Inflammatory macrophage treated with lipopolysaccharide for 4 hours (primary cell): ENCODE results near the gene PARD3.

Experiments
- DNase-seq: peaks from one replicate; pipeline ENCODE4 v3.0.0-alpha.2; 2020

The PARD3 gene

GRCh38 chr10:34602478-34602877 is 212.6 kb downstream of the PARD3 start:
- DNase-seq, result no peak

- DNase-seq, result no peak
Measured at GRCh38 chr10:34601691-34602090, 213.4 kb downstream of the PARD3 start.

- no peak for DNase-seq
Measured at GRCh38 chr10:34599026-34599795, 215.9 kb downstream of the PARD3 start.

DNA sequence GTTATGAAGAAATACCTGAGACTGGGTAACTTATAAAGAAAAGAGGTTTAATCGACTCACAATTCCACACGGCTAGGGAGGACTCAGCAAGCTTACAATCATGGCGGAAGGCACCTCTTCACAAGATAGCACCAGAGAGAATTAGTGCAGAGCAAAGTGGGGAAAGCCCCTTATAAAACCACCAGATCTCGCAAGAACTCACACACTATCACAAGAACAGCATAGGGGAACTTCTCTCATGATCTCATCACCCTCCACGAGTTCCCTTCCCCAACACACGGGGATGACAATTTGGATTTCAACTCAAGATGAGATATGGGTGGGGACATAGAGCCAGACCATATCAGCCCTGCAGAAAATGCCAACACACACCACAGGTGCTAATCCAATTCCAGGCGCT is 218.7 kb downstream of the PARD3 start:
- peak; percentile 76 for DNase-seq

GRCh38 chr10:34593930-34594329 is 221.2 kb downstream of the PARD3 start:
- DNase-seq, result no peak

DNA sequence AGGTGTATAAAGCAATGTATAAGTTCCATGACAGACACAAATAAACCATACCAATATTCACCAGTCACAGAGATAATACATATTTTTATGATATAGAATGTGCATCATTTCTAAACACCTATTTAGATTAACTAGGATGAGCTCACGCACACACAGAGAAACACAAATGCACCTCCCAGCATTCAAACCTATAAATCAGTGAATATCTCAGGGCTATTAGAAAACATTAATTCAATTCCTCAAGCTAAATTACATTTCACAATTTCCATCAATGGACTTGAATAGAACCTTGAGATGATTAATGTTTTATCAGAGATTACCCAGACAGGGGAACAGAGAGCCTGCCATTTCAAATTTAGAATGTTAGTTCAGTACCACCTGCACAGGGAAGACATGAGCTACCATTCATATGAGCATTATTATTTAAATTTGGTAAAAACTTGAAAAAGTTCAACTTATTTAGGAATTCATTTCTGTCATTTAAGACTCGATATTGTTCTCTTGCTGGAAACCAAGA is 221.7 kb downstream of the PARD3 start:
- no peak for DNase-seq

- DNase-seq, result no peak
Measured at GRCh38 chr10:34590793-34591192, 224.3 kb downstream of the PARD3 start.

DNA sequence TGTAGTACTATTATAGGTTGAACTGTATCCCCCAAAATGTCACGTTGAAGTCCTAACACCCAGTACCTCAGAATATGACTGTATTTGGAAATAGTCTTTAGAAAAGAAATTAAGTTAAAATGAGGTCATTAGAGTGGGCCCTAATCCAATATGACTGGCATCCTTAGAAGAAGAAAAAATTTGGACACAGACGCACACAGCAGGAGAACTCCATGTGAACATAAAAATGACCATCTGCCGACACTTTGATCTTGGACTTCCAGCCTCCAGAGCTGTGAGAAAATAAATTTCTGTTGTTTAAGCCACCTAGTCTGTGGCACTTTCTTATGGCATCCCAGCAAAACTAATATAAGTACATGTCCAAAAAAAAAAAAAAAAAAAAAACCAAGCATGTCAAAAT is 225.8 kb downstream of the PARD3 start:
- no peak for DNase-seq

DNA sequence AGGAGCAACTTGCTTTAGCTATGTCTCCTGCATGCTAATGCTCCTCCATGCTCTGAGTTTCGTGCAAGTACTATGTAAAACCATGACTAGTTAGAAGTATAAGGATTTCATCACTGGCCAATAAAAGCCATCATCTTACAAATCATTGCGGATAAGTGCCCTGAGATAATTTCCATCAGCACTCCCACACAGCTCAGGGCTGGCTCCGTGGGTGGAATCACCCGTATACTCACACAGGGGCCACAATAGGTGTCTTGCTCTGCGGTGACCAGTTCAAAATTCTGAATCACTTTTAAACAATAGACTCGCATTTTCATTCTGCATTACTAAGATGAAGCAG is 227.4 kb downstream of the PARD3 start:
- DNase-seq, result no peak

DNA sequence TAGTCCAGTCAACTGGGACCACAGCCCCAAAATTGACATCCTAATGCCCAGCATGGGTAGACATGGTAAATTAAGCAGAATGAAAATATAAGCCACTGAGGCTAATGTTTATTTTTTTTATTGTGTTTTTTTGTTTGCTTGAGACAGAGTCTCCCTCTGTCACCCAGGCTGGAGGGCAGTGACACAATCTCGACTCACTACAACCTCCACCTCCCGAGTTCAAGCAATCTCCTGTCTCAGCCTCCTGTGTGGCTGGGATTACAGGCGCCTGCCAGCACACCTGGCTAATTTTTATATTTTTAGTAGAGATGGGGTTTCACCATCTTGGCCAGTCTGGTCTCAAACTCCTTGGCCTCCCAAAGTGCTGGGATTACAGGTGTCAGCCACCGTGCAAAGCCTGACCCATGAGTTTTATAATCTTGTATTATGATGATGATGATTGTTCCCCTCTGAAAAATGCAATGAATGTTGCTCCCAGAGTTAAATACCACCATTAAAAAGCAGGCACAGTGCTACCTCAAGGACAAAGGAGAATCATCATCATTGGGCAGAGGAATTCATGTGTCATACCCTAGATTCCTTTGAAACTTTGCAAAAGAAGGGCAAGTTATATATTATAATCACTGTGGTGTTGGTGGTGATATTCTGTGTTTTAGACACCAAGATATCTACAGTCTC is 228.0 kb downstream of the PARD3 start:
- no peak for DNase-seq

DNA sequence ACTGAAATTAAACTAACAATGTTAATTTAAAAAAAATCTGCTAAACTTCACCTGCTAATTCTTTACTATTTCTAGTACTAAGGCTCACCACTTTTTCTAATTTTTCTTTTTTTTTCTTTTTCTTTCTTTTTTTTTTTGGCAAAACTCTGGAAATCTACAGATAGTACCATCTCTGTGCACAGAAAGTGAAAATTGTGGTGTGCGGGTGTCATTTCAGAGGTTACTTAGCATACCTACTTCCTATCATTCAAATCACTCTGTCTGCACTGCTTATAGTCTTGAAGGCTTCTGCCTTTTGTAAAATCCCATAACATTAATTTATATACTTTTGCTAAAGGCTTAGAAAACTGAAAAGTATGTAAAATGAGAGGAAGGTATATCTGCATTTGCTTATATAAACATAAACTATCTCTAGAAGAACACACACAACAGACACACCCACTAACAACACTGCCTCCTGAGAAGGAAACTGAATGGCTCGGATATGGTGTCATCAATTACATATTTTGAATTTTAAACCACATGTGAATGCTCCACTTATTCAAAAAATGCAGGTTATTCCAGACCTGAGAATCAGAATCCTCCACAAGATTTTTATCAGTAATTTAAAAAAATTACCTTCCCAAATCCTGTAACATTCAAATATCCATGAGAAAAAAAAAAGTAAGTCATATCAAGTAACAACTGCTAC is 229.5 kb downstream of the PARD3 start:
- DNase-seq, result no peak

DNA sequence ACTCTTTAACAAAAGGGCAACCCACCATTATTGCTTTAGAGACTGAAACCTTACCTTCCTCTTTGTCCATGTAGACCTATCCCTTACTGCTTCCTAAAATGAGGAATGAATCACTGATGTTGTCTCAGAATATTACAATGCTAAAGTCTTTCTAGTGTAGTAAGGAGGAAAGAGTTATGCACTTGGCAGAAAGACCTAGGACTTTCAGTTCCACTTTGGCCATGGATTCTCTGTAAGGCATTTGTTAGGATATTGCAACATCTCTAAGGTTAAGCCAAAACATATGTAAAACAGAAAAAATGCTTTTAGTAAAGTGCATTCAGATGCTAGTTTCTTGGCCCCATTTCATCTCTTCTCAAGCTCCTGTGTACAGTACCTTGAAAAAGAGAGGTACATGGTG is 230.9 kb downstream of the PARD3 start:
- DNase-seq, result peak; percentile 75

GRCh38 chr10:34581801-34582532 is 233.1 kb downstream of the PARD3 start:
- no peak for DNase-seq

DNA sequence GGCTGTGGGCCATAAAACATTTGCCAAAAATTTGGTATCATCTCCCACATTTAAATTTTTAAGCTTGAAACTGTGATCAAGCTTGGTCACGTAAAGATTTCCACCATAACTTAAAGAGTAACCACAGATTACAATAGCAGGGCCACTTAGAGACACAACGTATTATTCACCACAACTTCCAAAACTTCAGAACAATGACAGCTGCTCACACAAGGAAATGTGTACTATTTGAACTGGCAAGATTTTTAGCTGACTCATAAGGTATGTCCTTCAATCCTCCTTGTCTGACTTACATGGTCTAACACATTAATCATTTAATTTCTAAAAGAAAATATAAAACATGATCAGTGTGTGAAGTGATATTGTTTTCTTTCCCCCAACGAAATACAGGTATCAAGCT is 234.5 kb downstream of the PARD3 start:
- no peak for DNase-seq

DNA sequence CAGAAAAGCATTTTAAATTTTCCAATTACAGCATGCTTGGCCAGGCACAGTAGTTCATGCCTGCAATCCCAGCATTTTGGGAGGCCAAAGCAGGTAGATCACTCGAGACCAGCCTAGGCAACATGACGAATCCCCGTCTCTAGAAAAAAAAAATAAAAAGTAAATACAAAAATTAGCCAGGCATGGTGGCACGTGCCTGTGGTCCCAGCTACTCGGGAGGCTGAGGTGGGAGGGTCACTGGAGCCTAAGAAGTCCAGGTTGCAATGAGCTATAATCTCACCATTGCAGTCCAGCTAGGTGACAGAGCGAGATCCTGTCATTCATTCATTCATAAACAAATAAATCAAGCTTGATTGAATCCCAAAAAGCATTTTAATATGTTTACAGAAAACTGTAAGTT is 234.9 kb downstream of the PARD3 start:
- DNase-seq, result no peak

DNA sequence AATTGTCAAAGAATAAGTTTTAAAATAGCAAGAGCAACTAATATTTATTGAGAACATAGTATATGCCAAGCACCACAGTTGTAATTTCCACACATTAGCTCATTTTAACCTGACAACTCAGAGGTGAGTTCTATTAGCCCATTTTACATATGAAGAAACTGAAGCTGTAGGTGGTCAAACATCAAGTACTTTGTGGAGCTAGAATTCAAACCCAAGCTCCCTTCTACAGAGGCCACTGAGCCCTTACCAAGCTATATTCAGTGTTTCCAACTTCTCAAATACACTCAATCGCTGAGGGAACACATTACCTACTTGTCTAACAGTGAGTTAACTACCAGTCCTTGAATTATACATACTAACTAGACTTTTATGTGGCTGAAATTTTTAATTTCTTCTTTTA is 236.6 kb downstream of the PARD3 start:
- DNase-seq, result no peak

DNA sequence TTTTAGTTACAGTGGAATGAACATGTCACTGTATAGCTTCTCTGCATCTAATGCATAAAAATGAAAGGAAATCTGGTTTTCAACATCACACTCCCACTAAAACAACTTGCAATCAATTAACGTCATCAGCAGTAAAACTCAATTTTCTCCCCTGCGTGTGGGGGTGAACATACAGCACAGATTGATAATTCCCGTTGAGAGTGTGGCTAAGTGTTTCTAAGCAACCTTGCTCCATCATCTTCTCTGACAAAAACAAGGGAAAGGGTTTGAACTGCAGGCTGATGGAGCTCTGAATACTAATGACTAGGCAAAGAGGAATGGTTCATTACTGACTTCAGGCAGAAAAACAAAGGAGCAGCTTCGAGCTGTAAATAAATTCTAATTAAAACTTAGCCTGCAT is 238.3 kb downstream of the PARD3 start:
- DNase-seq, result no peak

DNA sequence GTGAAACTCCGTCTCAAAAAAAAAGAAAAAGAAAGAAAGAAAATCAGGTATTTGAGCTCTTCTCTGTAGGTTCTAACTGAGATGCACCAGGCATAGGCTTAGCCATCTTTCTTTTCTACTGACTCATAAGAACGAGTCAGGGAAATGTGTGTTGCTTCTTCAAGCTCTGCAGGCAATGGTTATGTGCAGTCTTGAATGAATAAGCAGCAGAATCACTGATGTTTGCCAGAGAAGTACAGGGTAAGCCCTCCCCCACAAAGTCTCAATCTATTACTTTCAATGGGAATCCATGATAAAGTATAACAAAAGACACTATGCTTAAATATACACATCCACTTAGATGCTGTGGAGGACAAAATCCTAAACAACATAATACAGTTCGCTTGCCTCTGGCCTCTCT is 239.2 kb downstream of the PARD3 start:
- no peak for DNase-seq

GRCh38 chr10:34574353-34574934 is 240.7 kb downstream of the PARD3 start:
- no peak for DNase-seq

- DNase-seq, result no peak
Measured at GRCh38 chr10:34570887-34571286, 244.2 kb downstream of the PARD3 start.

DNA sequence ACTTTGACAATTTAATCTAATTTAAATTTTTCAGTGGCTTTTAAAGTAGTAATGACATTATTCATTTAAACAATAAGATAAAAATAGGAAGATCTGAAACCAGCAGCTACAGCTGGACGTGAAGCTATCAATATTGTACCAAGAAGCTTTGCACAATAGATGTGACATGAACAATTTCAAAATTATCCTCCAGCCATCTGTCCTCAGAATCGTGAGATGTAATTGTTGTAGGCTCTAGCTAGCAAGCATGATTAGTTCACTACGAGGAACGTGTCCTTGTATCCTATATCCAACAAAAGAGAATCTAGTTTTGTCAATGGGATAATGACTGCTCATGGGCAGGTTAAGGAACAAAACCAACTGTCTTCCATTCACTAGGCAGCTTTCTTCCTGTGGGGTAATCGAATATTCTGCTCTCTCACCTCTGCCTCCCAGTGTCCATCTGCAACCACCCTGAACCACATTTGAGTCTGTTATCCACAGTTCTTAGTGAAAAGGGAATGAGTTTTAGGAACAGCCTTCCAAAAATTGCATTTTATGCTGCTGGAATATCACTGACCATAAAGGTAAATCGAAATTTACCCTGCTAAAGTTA is 247.3 kb downstream of the PARD3 start:
- no peak for DNase-seq

DNA sequence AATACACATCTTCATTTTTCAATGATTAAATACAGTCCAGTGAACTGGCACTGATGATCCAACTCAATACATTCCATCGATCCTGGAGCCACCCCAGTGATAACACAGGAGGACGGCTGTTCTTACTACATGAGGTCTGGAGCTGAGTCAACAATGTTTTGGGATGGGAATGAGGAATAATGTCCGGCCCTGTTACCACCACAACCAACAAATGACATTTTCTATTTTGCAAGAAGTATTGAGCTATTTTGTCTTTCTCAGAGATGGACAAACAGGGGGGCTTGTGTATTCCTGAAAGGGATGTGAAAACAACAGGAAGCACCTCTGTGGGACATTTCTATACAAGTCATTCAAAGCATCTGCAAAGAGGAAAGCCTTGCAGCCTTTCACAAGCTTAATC is 249.2 kb downstream of the PARD3 start:
- DNase-seq, result no peak
